ENCODE data around the gene SYVN1. TPM values are rescaled to one million over a fixed set of nuclear protein-coding genes. Genes with fewer than 3 reads are reported as not detected.

Gene SYVN1
- polyA plus RNA-seq, 2 donors = 16.4 to 17.8 TPM

GRCh38 chr11:65089621-65090020 is 44.7 kb downstream of the SYVN1 start:
- WGBS, 2 donors = 94% methylated on average over 4 of the region's 4 CpGs
- Histone ChIP-seq H3K36me3 (ENCODE audit: control insufficient read depth in 2 of 2, insufficient read depth in 2 of 2, low read length in 1 of 2) (peaks cover 19 to 29% of the 10 kb centered on the region in 2 donors), H3K27ac (ENCODE audit: low read depth in 2 of 2, low read length in 1 of 2) (no peak overlapping the region), H3K4me1 (ENCODE audit: control insufficient read depth in 2 of 2, insufficient read depth in 2 of 2, low read length in 1 of 2) (peaks cover 0 to 3% of the 10 kb centered on the region in 2 donors), H3K9me3 (ENCODE audit: control insufficient read depth in 2 of 2, insufficient read depth in 1 of 2, low read depth in 1 of 2, low read length in 1 of 2) (no peaks in the 10 kb centered on the region), H3K27me3 (ENCODE audit: control insufficient read depth in 1 of 2, insufficient read depth in 2 of 2, low read length in 2 of 2) (no peaks in the 10 kb centered on the region), H3K4me3 (ENCODE audit: low read depth in 1 of 2, low read length in 2 of 2) (no peak overlapping the region)

- WGBS, 2 donors = 95 to 97% methylated on average over 14 to 15 of the region's 15 CpGs
- no peak overlapping the region for H3K27ac ChIP-seq (ENCODE audit: low read depth in 2 of 2, low read length in 1 of 2)
- no peaks in the 10 kb centered on the region for H3K27me3 ChIP-seq (ENCODE audit: control insufficient read depth in 1 of 2, insufficient read depth in 2 of 2, low read length in 2 of 2)
- peaks cover 0 to 3% of the 10 kb centered on the region in 2 donors for H3K4me1 ChIP-seq (ENCODE audit: control insufficient read depth in 2 of 2, insufficient read depth in 2 of 2, low read length in 1 of 2)
- H3K4me3 ChIP-seq (ENCODE audit: low read depth in 1 of 2, low read length in 2 of 2) = no peak overlapping the region
- peaks cover 19 to 29% of the 10 kb centered on the region in 2 donors for H3K36me3 ChIP-seq (ENCODE audit: control insufficient read depth in 2 of 2, insufficient read depth in 2 of 2, low read length in 1 of 2)
- H3K9me3 ChIP-seq (ENCODE audit: control insufficient read depth in 2 of 2, insufficient read depth in 1 of 2, low read depth in 1 of 2, low read length in 1 of 2) = no peaks in the 10 kb centered on the region
These were observed 46.5 kb downstream of the SYVN1 start for GRCh38 chr11:65087827-65088226.

GRCh38 chr11:65087216-65087615 is 47.1 kb downstream of the SYVN1 start:
- Histone ChIP-seq H3K36me3 (ENCODE audit: control insufficient read depth in 2 of 2, insufficient read depth in 2 of 2, low read length in 1 of 2) (peaks cover 19 to 29% of the 10 kb centered on the region in 2 donors), H3K9me3 (ENCODE audit: control insufficient read depth in 2 of 2, insufficient read depth in 1 of 2, low read depth in 1 of 2, low read length in 1 of 2) (no peaks in the 10 kb centered on the region), H3K4me1 (ENCODE audit: control insufficient read depth in 2 of 2, insufficient read depth in 2 of 2, low read length in 1 of 2) (peaks cover 0 to 3% of the 10 kb centered on the region in 2 donors), H3K4me3 (ENCODE audit: low read depth in 1 of 2, low read length in 2 of 2) (no peak overlapping the region), H3K27ac (ENCODE audit: low read depth in 2 of 2, low read length in 1 of 2) (no peak overlapping the region), H3K27me3 (ENCODE audit: control insufficient read depth in 1 of 2, insufficient read depth in 2 of 2, low read length in 2 of 2) (no peaks in the 10 kb centered on the region)
- WGBS, 2 donors = 84 to 90% methylated on average over 11 of the region's 11 CpGs

GRCh38 chr11:65086809-65087208 is 47.5 kb downstream of the SYVN1 start:
- WGBS, 2 donors = 90 to 95% methylated on average over 9 of the region's 9 CpGs
- H3K27me3 ChIP-seq (ENCODE audit: control insufficient read depth in 1 of 2, insufficient read depth in 2 of 2, low read length in 2 of 2) = no peaks in the 10 kb centered on the region
- H3K4me1 ChIP-seq (ENCODE audit: control insufficient read depth in 2 of 2, insufficient read depth in 2 of 2, low read length in 1 of 2) = peaks cover 0 to 3% of the 10 kb centered on the region in 2 donors
- no peak overlapping the region for H3K27ac ChIP-seq (ENCODE audit: low read depth in 2 of 2, low read length in 1 of 2)
- H3K4me3 ChIP-seq (ENCODE audit: low read depth in 1 of 2, low read length in 2 of 2) = no peak overlapping the region
- H3K9me3 ChIP-seq (ENCODE audit: control insufficient read depth in 2 of 2, insufficient read depth in 1 of 2, low read depth in 1 of 2, low read length in 1 of 2) = no peaks in the 10 kb centered on the region
- H3K36me3 ChIP-seq (ENCODE audit: control insufficient read depth in 2 of 2, insufficient read depth in 2 of 2, low read length in 1 of 2) = peaks cover 19 to 29% of the 10 kb centered on the region in 2 donors

- no peak overlapping the region for H3K27ac ChIP-seq (ENCODE audit: low read depth in 2 of 2, low read length in 1 of 2)
- WGBS, 2 donors = 78 to 91% methylated on average over 4 of the region's 4 CpGs
- peaks cover 0 to 3% of the 10 kb centered on the region in 2 donors for H3K4me1 ChIP-seq (ENCODE audit: control insufficient read depth in 2 of 2, insufficient read depth in 2 of 2, low read length in 1 of 2)
- peaks cover 19 to 29% of the 10 kb centered on the region in 2 donors for H3K36me3 ChIP-seq (ENCODE audit: control insufficient read depth in 2 of 2, insufficient read depth in 2 of 2, low read length in 1 of 2)
- H3K27me3 ChIP-seq (ENCODE audit: control insufficient read depth in 1 of 2, insufficient read depth in 2 of 2, low read length in 2 of 2) = no peaks in the 10 kb centered on the region
- no peaks in the 10 kb centered on the region for H3K9me3 ChIP-seq (ENCODE audit: control insufficient read depth in 2 of 2, insufficient read depth in 1 of 2, low read depth in 1 of 2, low read length in 1 of 2)
- no peak overlapping the region for H3K4me3 ChIP-seq (ENCODE audit: low read depth in 1 of 2, low read length in 2 of 2)
These were observed 48.9 kb downstream of the SYVN1 start for GRCh38 chr11:65085446-65085845.

- Histone ChIP-seq H3K27ac (ENCODE audit: low read depth in 2 of 2, low read length in 1 of 2) (peak overlapping the region; percentile 98), H3K4me1 (ENCODE audit: control insufficient read depth in 2 of 2, insufficient read depth in 2 of 2, low read length in 1 of 2) (peaks cover 0 to 3% of the 10 kb centered on the region in 2 donors), H3K4me3 (ENCODE audit: low read depth in 1 of 2, low read length in 2 of 2) (peak overlapping the region; percentile 77 to 83)
These were observed 49.5 kb downstream of the SYVN1 start for GRCh38 chr11:65084598-65085375.

GRCh38 chr11:65083834-65084597 is 50.3 kb downstream of the SYVN1 start, which contains the start of the genes CDCA5 and ZFPL1:
TSS of gene CDCA5 (minus strand) at chr11:65084040. CDS start at chr11:65083978, 62 bp downstream.
TSS of gene ZFPL1 (plus strand) at chr11:65084222. CDS start at chr11:65084699, 477 bp downstream.
- H3K4me3 ChIP-seq (ENCODE audit: low read depth in 1 of 2, low read length in 2 of 2) = peak within 1 kb of the TSS; percentile 77 to 83
- peak within 1 kb of the TSS; percentile 98 for H3K27ac ChIP-seq (ENCODE audit: low read depth in 2 of 2, low read length in 1 of 2)
- H3K36me3 ChIP-seq (ENCODE audit: control insufficient read depth in 2 of 2, insufficient read depth in 2 of 2, low read length in 1 of 2) = peaks cover 19 to 27% of the 10 kb centered on the region in 2 donors
- H3K4me1 ChIP-seq (ENCODE audit: control insufficient read depth in 2 of 2, insufficient read depth in 2 of 2, low read length in 1 of 2) = peaks cover 0 to 3% of the 10 kb centered on the region in 2 donors
- H3K9me3 ChIP-seq (ENCODE audit: control insufficient read depth in 2 of 2, insufficient read depth in 1 of 2, low read depth in 1 of 2, low read length in 1 of 2) = no peaks in the 10 kb centered on the region
- WGBS, 2 donors = 0% methylated on average over 79 of the region's 79 CpGs
- H3K27me3 ChIP-seq (ENCODE audit: control insufficient read depth in 1 of 2, insufficient read depth in 2 of 2, low read length in 2 of 2) = no peaks in the 10 kb centered on the region

More at GRCh38 chr11:65084598-65085375, 49.5 kb downstream of the SYVN1 start:
- 39 to 43% methylated on average over 23 of the region's 23 CpGs for WGBS, 2 donors
- no peaks in the 10 kb centered on the region for H3K27me3 ChIP-seq (ENCODE audit: control insufficient read depth in 1 of 2, insufficient read depth in 2 of 2, low read length in 2 of 2)
- H3K9me3 ChIP-seq (ENCODE audit: control insufficient read depth in 2 of 2, insufficient read depth in 1 of 2, low read depth in 1 of 2, low read length in 1 of 2) = no peaks in the 10 kb centered on the region
- H3K36me3 ChIP-seq (ENCODE audit: control insufficient read depth in 2 of 2, insufficient read depth in 2 of 2, low read length in 1 of 2) = peaks cover 19 to 29% of the 10 kb centered on the region in 2 donors

- peak overlapping the region; percentile 77 to 83 for H3K4me3 ChIP-seq (ENCODE audit: low read depth in 1 of 2, low read length in 2 of 2)
- H3K4me1 ChIP-seq (ENCODE audit: control insufficient read depth in 2 of 2, insufficient read depth in 2 of 2, low read length in 1 of 2) = peaks cover 0 to 3% of the 10 kb centered on the region in 2 donors
- 2 to 7% methylated on average over 13 of the region's 13 CpGs for WGBS, 2 donors
- peak overlapping the region in 1 of 2 donors; percentile 6 for H3K27ac ChIP-seq (ENCODE audit: low read depth in 2 of 2, low read length in 1 of 2)
- H3K36me3 ChIP-seq (ENCODE audit: control insufficient read depth in 2 of 2, insufficient read depth in 2 of 2, low read length in 1 of 2) = peaks cover 16 to 23% of the 10 kb centered on the region in 2 donors
- no peaks in the 10 kb centered on the region for H3K9me3 ChIP-seq (ENCODE audit: control insufficient read depth in 2 of 2, insufficient read depth in 1 of 2, low read depth in 1 of 2, low read length in 1 of 2)
- H3K27me3 ChIP-seq (ENCODE audit: control insufficient read depth in 1 of 2, insufficient read depth in 2 of 2, low read length in 2 of 2) = no peaks in the 10 kb centered on the region
These were observed 51.0 kb downstream of the SYVN1 start for GRCh38 chr11:65083134-65083833.

GRCh38 chr11:65078786-65079342 is 55.5 kb downstream of the SYVN1 start:
- 86 to 95% methylated on average over 9 of the region's 9 CpGs for WGBS, 2 donors
- no peak overlapping the region for H3K4me3 ChIP-seq (ENCODE audit: low read depth in 1 of 2, low read length in 2 of 2)
- H3K27ac ChIP-seq (ENCODE audit: low read depth in 2 of 2, low read length in 1 of 2) = no peak overlapping the region
- no peaks in the 10 kb centered on the region for H3K9me3 ChIP-seq (ENCODE audit: control insufficient read depth in 2 of 2, insufficient read depth in 1 of 2, low read depth in 1 of 2, low read length in 1 of 2)
- H3K4me1 ChIP-seq (ENCODE audit: control insufficient read depth in 2 of 2, insufficient read depth in 2 of 2, low read length in 1 of 2) = no peaks in the 10 kb centered on the region
- H3K36me3 ChIP-seq (ENCODE audit: control insufficient read depth in 2 of 2, insufficient read depth in 2 of 2, low read length in 1 of 2) = peaks cover 0 to 3% of the 10 kb centered on the region in 2 donors
- no peaks in the 10 kb centered on the region for H3K27me3 ChIP-seq (ENCODE audit: control insufficient read depth in 1 of 2, insufficient read depth in 2 of 2, low read length in 2 of 2)
